Measurements from ENCODE around the gene CMTM4.

DNA sequence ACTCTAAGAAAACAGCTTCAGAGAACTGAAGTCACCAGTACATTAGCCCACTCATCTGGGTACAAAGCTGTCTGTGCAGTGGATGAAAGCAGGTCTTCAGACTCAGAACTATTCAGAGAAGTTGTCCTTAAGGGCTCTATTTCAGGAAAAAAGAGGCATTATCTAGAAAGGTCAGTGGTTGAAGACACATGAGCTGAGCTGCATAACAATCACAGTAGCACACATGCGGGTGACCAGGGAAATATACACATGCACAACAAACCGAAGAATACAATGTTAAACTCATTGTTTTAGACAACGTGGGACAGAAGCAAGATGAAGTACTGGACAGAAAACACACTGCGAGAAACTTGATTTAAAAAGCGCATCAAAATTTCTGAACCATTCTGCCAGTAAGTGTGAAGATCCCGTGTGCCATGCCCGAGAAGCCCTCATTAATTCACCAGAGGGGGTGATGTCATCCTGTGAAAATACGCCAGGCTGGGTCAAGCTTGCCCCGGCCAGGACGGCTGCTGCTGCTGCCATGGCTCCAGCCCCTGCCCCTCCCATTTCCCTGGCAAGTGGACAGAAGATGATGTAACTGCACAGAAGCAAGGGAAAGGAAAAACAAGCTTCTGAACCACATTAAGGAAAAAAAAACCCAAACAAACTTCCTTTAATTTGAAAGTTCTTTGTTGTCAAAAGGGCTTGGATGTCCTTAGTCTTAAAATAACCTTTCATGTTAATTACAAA is 44.8 kb upstream of the CMTM4 start:
- TF ChIP-seq, protein P1, sequence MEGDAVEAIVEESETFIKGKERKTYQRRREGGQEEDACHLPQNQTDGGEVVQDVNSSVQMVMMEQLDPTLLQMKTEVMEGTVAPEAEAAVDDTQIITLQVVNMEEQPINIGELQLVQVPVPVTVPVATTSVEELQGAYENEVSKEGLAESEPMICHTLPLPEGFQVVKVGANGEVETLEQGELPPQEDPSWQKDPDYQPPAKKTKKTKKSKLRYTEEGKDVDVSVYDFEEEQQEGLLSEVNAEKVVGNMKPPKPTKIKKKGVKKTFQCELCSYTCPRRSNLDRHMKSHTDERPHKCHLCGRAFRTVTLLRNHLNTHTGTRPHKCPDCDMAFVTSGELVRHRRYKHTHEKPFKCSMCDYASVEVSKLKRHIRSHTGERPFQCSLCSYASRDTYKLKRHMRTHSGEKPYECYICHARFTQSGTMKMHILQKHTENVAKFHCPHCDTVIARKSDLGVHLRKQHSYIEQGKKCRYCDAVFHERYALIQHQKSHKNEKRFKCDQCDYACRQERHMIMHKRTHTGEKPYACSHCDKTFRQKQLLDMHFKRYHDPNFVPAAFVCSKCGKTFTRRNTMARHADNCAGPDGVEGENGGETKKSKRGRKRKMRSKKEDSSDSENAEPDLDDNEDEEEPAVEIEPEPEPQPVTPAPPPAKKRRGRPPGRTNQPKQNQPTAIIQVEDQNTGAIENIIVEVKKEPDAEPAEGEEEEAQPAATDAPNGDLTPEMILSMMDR (IDR thresholded peaks at IDR 0.05; ENCODE audit: low read depth, low read length) = no peak
- TF ChIP-seq, protein P2, sequence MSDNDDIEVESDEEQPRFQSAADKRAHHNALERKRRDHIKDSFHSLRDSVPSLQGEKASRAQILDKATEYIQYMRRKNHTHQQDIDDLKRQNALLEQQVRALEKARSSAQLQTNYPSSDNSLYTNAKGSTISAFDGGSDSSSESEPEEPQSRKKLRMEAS (IDR thresholded peaks at IDR 0.05; ENCODE audit: low read depth, low read length) = no peak
- no peak for TF ChIP-seq POLR2A (IDR thresholded peaks at IDR 0.05; ENCODE audit: extremely low read depth, insufficient read length)

Measured in NB4 (cell line).